ENCODE data around the gene MT1G.

MT1G gene

GRCh38 chr16:56697456-56698155, 29.7 kb upstream of the MT1G start:
- no peaks in the 10 kb centered on the region for H3K9me3 ChIP-seq (ENCODE audit: control insufficient read depth, insufficient read depth, low read length)
- H4K20me1 ChIP-seq (ENCODE audit: control insufficient read depth, insufficient read depth, low read depth, low read length), result no peaks in the 10 kb centered on the region
- no peak overlapping the region for H3K27ac ChIP-seq (ENCODE audit: low read depth, low read length)
- no peaks in the 10 kb centered on the region for H3K27me3 ChIP-seq (ENCODE audit: control insufficient read depth, low read length)
- no peaks in the 10 kb centered on the region for H3K36me3 ChIP-seq (ENCODE audit: control insufficient read depth, low read length)
- H3F3A ChIP-seq (ENCODE audit: control insufficient read depth, insufficient read depth), result no peaks in the 10 kb centered on the region
- H3K4me2 ChIP-seq (ENCODE audit: low read length), result no peak overlapping the region
- TF ChIP-seq CTCF (IDR thresholded peaks at IDR 0.05; ENCODE audit: low read depth, low read length, poor library complexity, severe bottlenecking) (no peak), EZH2phosphoT487 (IDR thresholded peaks at IDR 0.05; ENCODE audit: borderline replicate concordance, low read length) (no peak)
- H3K4me1 ChIP-seq (ENCODE audit: control insufficient read depth, low read length), result 0 out of 2 replicates have a peak, but pooled peaks cover 3% of the 10 kb centered on the region
- no peaks in the 10 kb centered on the region for H3K79me2 ChIP-seq (ENCODE audit: control insufficient read depth, low read length)
- H3K9me2 ChIP-seq (replicated peaks; ENCODE audit: control insufficient read depth, low read length), result no peaks in the 10 kb centered on the region
- H3K4me3 ChIP-seq (ENCODE audit: low read length), result no peak overlapping the region

DNA sequence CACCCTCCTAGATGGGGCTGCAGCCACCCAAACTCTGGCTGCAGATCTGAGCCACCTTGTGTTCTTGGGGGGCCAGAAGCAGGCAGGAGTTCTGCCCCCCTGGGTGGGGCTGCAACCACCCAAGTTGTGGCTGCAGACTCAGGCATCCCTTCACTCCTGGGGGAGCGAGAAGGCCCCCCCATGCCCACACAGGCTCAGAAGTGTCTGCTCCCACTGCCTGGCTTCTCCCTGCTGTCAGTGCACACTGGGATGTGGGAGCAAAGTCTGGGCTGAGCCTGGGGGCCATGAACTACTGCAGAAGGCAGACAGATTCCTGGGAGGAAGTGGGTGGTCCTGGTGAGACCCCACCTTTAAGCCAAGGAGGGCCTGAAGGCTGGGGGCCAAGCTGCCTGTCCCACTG, 27.4 kb upstream of the MT1G start:
- Histone ChIP-seq H3K4me3 (ENCODE audit: low read length) (no peak overlapping the region), H3K79me2 (ENCODE audit: control insufficient read depth, low read length) (no peaks in the 10 kb centered on the region), H3F3A (ENCODE audit: control insufficient read depth, insufficient read depth) (no peaks in the 10 kb centered on the region), H3K4me1 (ENCODE audit: control insufficient read depth, low read length) (no peaks in the 10 kb centered on the region), H3K4me2 (ENCODE audit: low read length) (no peak overlapping the region), H3K27me3 (ENCODE audit: control insufficient read depth, low read length) (no peaks in the 10 kb centered on the region), H3K9me2 (replicated peaks; ENCODE audit: control insufficient read depth, low read length) (no peaks in the 10 kb centered on the region), H3K9me3 (ENCODE audit: control insufficient read depth, insufficient read depth, low read length) (no peaks in the 10 kb centered on the region), H3K36me3 (ENCODE audit: control insufficient read depth, low read length) (no peaks in the 10 kb centered on the region), H3K27ac (ENCODE audit: low read depth, low read length) (no peak overlapping the region), H4K20me1 (ENCODE audit: control insufficient read depth, insufficient read depth, low read depth, low read length) (no peaks in the 10 kb centered on the region)
- no peak for TF ChIP-seq CTCF (IDR thresholded peaks at IDR 0.05; ENCODE audit: low read depth, low read length, poor library complexity, severe bottlenecking)
- TF ChIP-seq EZH2phosphoT487 (IDR thresholded peaks at IDR 0.05; ENCODE audit: borderline replicate concordance, low read length), result no peak

GRCh38 chr16:56691885-56692284, 24.0 kb upstream of the MT1G start:
- TF ChIP-seq CTCF (IDR thresholded peaks at IDR 0.05; ENCODE audit: low read depth, low read length, poor library complexity, severe bottlenecking), result no peak
- TF ChIP-seq EZH2phosphoT487 (IDR thresholded peaks at IDR 0.05; ENCODE audit: borderline replicate concordance, low read length), result no peak
- Histone ChIP-seq H3K27me3 (ENCODE audit: control insufficient read depth, low read length) (peaks cover 18% of the 10 kb centered on the region; the same call in 1 of the 2 replicates), H3K79me2 (ENCODE audit: control insufficient read depth, low read length) (no peaks in the 10 kb centered on the region), H3K9me2 (replicated peaks; ENCODE audit: control insufficient read depth, low read length) (no peaks in the 10 kb centered on the region), H4K20me1 (ENCODE audit: control insufficient read depth, insufficient read depth, low read depth, low read length) (no peaks in the 10 kb centered on the region), H3F3A (ENCODE audit: control insufficient read depth, insufficient read depth) (no peaks in the 10 kb centered on the region), H3K4me3 (ENCODE audit: low read length) (no peak overlapping the region), H3K4me1 (ENCODE audit: control insufficient read depth, low read length) (no peaks in the 10 kb centered on the region), H3K4me2 (ENCODE audit: low read length) (no peak overlapping the region), H3K36me3 (ENCODE audit: control insufficient read depth, low read length) (no peaks in the 10 kb centered on the region), H3K27ac (ENCODE audit: low read depth, low read length) (no peak overlapping the region), H3K9me3 (ENCODE audit: control insufficient read depth, insufficient read depth, low read length) (no peaks in the 10 kb centered on the region)
